Spleen (tissue), 11 donors: ENCODE measurements around the gene RCSD1. TPM values are rescaled to one million over a fixed set of nuclear protein-coding genes. Genes with fewer than 3 reads are reported as not detected.

Experiments used
- DNase-seq: peaks from one replicate; pipeline ENCODE4 v3.0.0-alpha.2; 2020
- H3K27ac ChIP-seq, 8 donors: fragments of 200-600 bp; sonication (generic) in 7 of 8; 1 replicate in 4 of 8; 2 replicates in 4 of 8; pipeline versions ENCODE4 v1.5.0 to v1.8.0; 2016 to 2021; ENCODE audit warnings: inconsistent platforms in 4 of 8, mild to moderate bottlenecking in 4 of 8, moderate library complexity in 1 of 8
- H3K27me3 ChIP-seq, 7 donors: fragments of 200-600 bp; sonication (generic) in 6 of 7; replicated peaks in 1 of 7; 1 replicate in 4 of 7; 2 replicates in 3 of 7; pipeline versions ENCODE4 v1.5.0 to v1.8.0; 2016 to 2021; ENCODE audit warnings: inconsistent platforms in 3 of 7, mild to moderate bottlenecking in 1 of 7
- H3K36me3 ChIP-seq, 6 donors: fragments of 200-600 bp; sonication (generic) in 5 of 6; 1 replicate in 4 of 6; 2 replicates in 2 of 6; pipeline versions ENCODE4 v1.5.0 to v1.8.0; 2016 to 2021; ENCODE audit warnings: inconsistent platforms in 2 of 6
- H3K4me1 ChIP-seq, 6 donors: fragments of 200-600 bp; sonication (generic) in 5 of 6; 1 replicate in 3 of 6; 2 replicates in 3 of 6; pipeline versions ENCODE4 v1.5.0 to v1.8.0; 2016 to 2021; ENCODE audit warnings: inconsistent platforms in 3 of 6
- H3K4me3 ChIP-seq, 8 donors: fragments of 200-600 bp; sonication (generic) in 7 of 8; 1 replicate in 4 of 8; 2 replicates in 4 of 8; pipeline versions ENCODE4 v1.5.0 to v1.8.0; 2016 to 2021; ENCODE audit warnings: inconsistent platforms in 4 of 8, mild to moderate bottlenecking in 4 of 8, moderate library complexity in 2 of 8
- H3K9me3 ChIP-seq, 8 donors: fragments of 200-600 bp; sonication (generic) in 7 of 8; 1 replicate in 4 of 8; 2 replicates in 4 of 8; pipeline versions ENCODE4 v1.5.0 to v1.8.0; 2016 to 2021; ENCODE audit warnings: inconsistent platforms in 4 of 8
- POLR2A ChIP-seq, 3 donors: fragments of 450-650 bp; IDR thresholded peaks; one replicate each; pipeline ENCODE4 v1.5.1; 2017; ENCODE audit warnings: antibody characterized with exemption in 3 of 3, mild to moderate bottlenecking in 1 of 3
- POLR2AphosphoS5 ChIP-seq, 3 donors: sonication (generic); formaldehyde crosslinking; IDR thresholded peaks; one replicate each; pipeline ENCODE4 v1.5.1; 2017; ENCODE audit warnings: antibody characterized with exemption in 3 of 3
- WGBS, 5 donors: extraction: QIAGEN DNeasy Blood & Tissue Kit in 3 of 5; methylation state at CpG; one replicate each; pipeline versions ENCODE4 v1.1.5 to v1.1.7; 2013 to 2018; 5-methylcytosine and 5-hydroxymethylcytosine counted together
- intact Hi-C: fragments of 100-400 bp; cut with DNase I; formaldehyde crosslinking; loops from one replicate; pipeline ENCODE4 v1.15.0; 2023; ENCODE audit warnings: low total_unique reads
- polyA plus RNA-seq, 3 donors: library from polyadenylated mRNA; stranded (reverse); fragments of 200-250 nt; gene quantifications; one replicate each; pipeline ENCODE4 v1.2.1, GENCODE V29; 2013
- total RNA-seq, 7 donors: library from RNA; depleted of rRNA in 3 of 7; stranded (reverse); fragments of >200 nt in 3 of 7; fragmentation: NEBNext Ultra II Directional in 4 of 7; extraction: Animal tissue kit (Norgen Biotek cat#: 25700) in 4 of 7; gene quantifications; one replicate each; pipeline versions ENCODE4 v1.1.0 to v1.2.1, GENCODE V29; 2016 to 2021
- TF ChIP-seq, protein P1 (sequence below), 11 experiments: fragments of 200-600 bp in 7 of 11; fragments of 450-650 bp in 4 of 11; sonication (generic) in 4 of 11; IDR thresholded peaks in 8 of 11; conservative IDR thresholded peaks in 3 of 11; 1 replicate in 7 of 11; 2 replicates in 4 of 11; pipeline versions ENCODE4 v1.4.0 to v1.8.0; 2016 to 2021; ENCODE audit warnings: antibody characterized with exemption in 11 of 11, inconsistent platforms in 4 of 11, mild to moderate bottlenecking in 1 of 11
- donor health status: healthy with polysubstance abuse.
- donor health status: DM: no; HTN: no; CAD: no; lungs with moderate emphysema.
- donor health status: DM: no; HTN: no; CAD: no.
- donor health status: Bipolar disorder and iron deficiency.
- donor health status: healthy.
- donor health status: DM: no; HTN: no; CAD: no.
- donor health status: DM: yes; HTN: yes; CAD: no.

The RCSD1 gene
- total and polyA plus RNA-seq, 10 donors: 58.9 to 144 (median 107) TPM

DNA sequence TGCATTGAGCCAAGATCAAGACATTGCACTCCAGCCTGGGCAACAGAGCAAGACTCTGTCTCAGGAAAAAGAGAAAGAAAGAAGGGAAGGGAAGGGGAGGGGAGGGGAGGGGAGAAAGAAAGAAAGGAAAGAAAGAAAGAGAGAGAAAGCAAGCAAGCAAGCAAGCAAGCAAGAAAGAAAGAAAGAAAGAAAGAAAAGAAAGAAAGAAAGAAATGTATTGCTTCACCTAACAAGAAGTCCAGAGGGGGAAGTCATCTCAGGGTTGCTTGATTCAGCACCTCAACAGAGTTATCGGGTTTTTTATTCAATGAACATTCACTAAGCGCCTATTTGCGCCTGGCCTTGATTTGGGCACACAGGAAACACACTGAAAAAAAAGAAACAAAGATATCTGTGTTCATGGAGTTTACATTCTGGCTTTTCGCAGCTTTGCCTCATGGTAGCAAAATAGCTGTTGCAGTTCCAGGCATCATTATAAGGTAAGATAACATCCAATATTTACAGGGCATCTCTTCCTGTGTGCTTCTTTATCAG lies 8.2 kb upstream of the RCSD1 start:
- Histone ChIP-seq H3K36me3 (no peaks in the 10 kb centered on the region), H3K4me1 (peaks cover 27 to 92% (median 68%) of the 10 kb centered on the region in 6 donors), H3K27me3 (no peaks in the 10 kb centered on the region), H3K27ac (peak overlapping the region in 4 of 8 donors; percentile 31 to 92 (median 88)), H3K9me3 (peaks cover 0 to 4% (median 0%) of the 10 kb centered on the region in 8 donors), H3K4me3 (no peak overlapping the region)
- no peak for TF ChIP-seq POLR2AphosphoS5 (IDR thresholded peaks at IDR 0.05)
- TF ChIP-seq POLR2A (IDR thresholded peaks at IDR 0.05): no peak
- TF ChIP-seq, protein P1, sequence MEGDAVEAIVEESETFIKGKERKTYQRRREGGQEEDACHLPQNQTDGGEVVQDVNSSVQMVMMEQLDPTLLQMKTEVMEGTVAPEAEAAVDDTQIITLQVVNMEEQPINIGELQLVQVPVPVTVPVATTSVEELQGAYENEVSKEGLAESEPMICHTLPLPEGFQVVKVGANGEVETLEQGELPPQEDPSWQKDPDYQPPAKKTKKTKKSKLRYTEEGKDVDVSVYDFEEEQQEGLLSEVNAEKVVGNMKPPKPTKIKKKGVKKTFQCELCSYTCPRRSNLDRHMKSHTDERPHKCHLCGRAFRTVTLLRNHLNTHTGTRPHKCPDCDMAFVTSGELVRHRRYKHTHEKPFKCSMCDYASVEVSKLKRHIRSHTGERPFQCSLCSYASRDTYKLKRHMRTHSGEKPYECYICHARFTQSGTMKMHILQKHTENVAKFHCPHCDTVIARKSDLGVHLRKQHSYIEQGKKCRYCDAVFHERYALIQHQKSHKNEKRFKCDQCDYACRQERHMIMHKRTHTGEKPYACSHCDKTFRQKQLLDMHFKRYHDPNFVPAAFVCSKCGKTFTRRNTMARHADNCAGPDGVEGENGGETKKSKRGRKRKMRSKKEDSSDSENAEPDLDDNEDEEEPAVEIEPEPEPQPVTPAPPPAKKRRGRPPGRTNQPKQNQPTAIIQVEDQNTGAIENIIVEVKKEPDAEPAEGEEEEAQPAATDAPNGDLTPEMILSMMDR (IDR thresholded peaks at IDR 0.05 in 8 of 11, conservative IDR thresholded peaks at IDR 0.05 in 3 of 11): no peak
- intact Hi-C loops: no loop called here
- DNase-seq: no peak
- WGBS, 5 donors: 59 to 81% (median 68%) methylated on average over 4 of the region's 4 CpGs

DNA sequence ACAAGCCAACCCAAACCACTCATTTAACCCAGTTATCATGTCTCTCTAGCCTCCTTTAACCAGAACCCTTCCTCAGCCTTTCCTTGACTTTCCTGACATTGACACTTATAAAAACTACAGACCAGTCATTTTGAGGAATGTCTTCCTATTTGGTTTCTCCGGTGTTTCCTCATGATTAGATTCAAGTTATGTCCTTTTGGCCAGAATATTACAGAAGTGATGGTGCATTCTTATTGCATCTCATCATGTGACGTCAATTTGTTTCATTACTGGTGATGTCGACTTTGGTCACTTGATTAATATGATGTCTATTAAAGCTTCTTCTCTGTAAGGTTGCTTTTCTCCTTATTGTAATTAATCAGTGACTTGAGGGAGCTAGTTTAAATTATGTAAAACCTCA lies 6.1 kb upstream of the RCSD1 start:
- no peak for DNase-seq
- WGBS, 5 donors: 45 to 54% (median 48%) methylated on average over 3 of the region's 3 CpGs
- Histone ChIP-seq H3K36me3 (no peaks in the 10 kb centered on the region), H3K4me1 (peaks cover 28 to 92% (median 68%) of the 10 kb centered on the region in 6 donors), H3K9me3 (peaks cover 0 to 4% (median 0%) of the 10 kb centered on the region in 8 donors), H3K4me3 (no peak overlapping the region), H3K27me3 (no peaks in the 10 kb centered on the region), H3K27ac (peak overlapping the region in 3 of 8 donors; percentile 19 to 92 (median 91))
- TF ChIP-seq POLR2AphosphoS5 (IDR thresholded peaks at IDR 0.05) (no peak), POLR2A (IDR thresholded peaks at IDR 0.05) (no peak)
- TF ChIP-seq, protein P1 (IDR thresholded peaks at IDR 0.05 in 8 of 11, conservative IDR thresholded peaks at IDR 0.05 in 3 of 11): no peak
- intact Hi-C loops: no loop called here

- DNase-seq: no peak
- intact Hi-C loops: no loop called here
- Histone ChIP-seq H3K4me1 (peaks cover 31 to 89% (median 66%) of the 10 kb centered on the region in 6 donors), H3K36me3 (no peaks in the 10 kb centered on the region), H3K4me3 (no peak overlapping the region), H3K27me3 (no peaks in the 10 kb centered on the region), H3K9me3 (peaks cover 0 to 4% (median 0%) of the 10 kb centered on the region in 8 donors), H3K27ac (peak overlapping the region in 1 of 8 donors; percentile 53)
- WGBS, 5 donors: 93 to 100% (median 97%) methylated on average over 2 of the region's 2 CpGs
- TF ChIP-seq POLR2AphosphoS5 (IDR thresholded peaks at IDR 0.05) (no peak), POLR2A (IDR thresholded peaks at IDR 0.05) (no peak)
- TF ChIP-seq, protein P1 (IDR thresholded peaks at IDR 0.05 in 8 of 11, conservative IDR thresholded peaks at IDR 0.05 in 3 of 11): no peak
Observed at GRCh38 chr1:167625040-167625823, 4.8 kb upstream of the RCSD1 start.

GRCh38 chr1:167627615-167627864 lies 2.5 kb upstream of the RCSD1 start:
- no peaks in the 10 kb centered on the region for H3K27me3 ChIP-seq
- H3K4me3 ChIP-seq: peak overlapping the region in 2 of 8 donors; percentile 16 to 92
- H3K9me3 ChIP-seq: peaks cover 0 to 4% (median 0%) of the 10 kb centered on the region in 8 donors
- peaks cover 32 to 85% (median 57%) of the 10 kb centered on the region in 6 donors for H3K4me1 ChIP-seq
- no peak for TF ChIP-seq POLR2AphosphoS5 (IDR thresholded peaks at IDR 0.05)
- TF ChIP-seq, protein P1 (IDR thresholded peaks at IDR 0.05 in 8 of 11, conservative IDR thresholded peaks at IDR 0.05 in 3 of 11): no peak
- H3K27ac ChIP-seq: peak overlapping the region; percentile 86 to 100 (median 96)
- intact Hi-C loops: no loop called here
- no peak for DNase-seq
- H3K36me3 ChIP-seq: no peaks in the 10 kb centered on the region
- WGBS, 5 donors: 8 to 24% (median 11%) methylated on average over 3 of the region's 3 CpGs
